Pancreas (tissue), 10 donors: ENCODE data around the gene CXCL1. TPM values are rescaled to one million over a fixed set of nuclear protein-coding genes. Genes with fewer than 3 reads are reported as not detected.

Source experiments
- ATAC-seq, 4 donors: fragments of 200-7000 bp; cut with Tn5 transposase; one replicate each; pipeline versions ENCODE4 v1.8.0 to v1.9.1; 2020; ENCODE audit warnings: mild to moderate bottlenecking in 4 of 4, moderate library complexity in 4 of 4
- DNase-seq, 6 donors: peaks; one replicate each; pipeline ENCODE4 v3.0.0-alpha.2; 2020
- FAIRE-seq: peaks from 2 replicates; lab custom pipeline; 2012; peaks lifted over from hg19 to GRCh38; lab: Jason Lieb, UNC
- H3K27ac ChIP-seq, 4 donors: fragments of 200-600 bp; sonication (generic); 1 replicate in 3 of 4; 2 replicates in 1 of 4; pipeline versions ENCODE4 v1.5.0 to v1.8.0; 2020
- H3K27me3 ChIP-seq, 4 donors: fragments of 200-600 bp; one replicate each; pipeline ENCODE4 v1.8.0; 2021
- H3K36me3 ChIP-seq, 3 donors: fragments of 200-600 bp; sonication (generic) in 1 of 3; one replicate each; pipeline versions ENCODE4 v1.5.0 to v1.8.0; 2020 to 2021
- H3K4me1 ChIP-seq, 3 donors: fragments of 200-600 bp; one replicate each; pipeline ENCODE4 v1.8.0; 2021
- H3K4me3 ChIP-seq, 4 donors: fragments of 200-600 bp; sonication (generic) in 2 of 4; one replicate each; pipeline versions ENCODE4 v1.5.0 to v1.8.0; 2020 to 2021
- H3K9me3 ChIP-seq, 4 donors: fragments of 200-600 bp; one replicate each; pipeline ENCODE4 v1.8.0; 2021
- WGBS, 2 donors: extraction: QIAGEN DNeasy Blood & Tissue Kit; methylation state at CpG; one replicate each; pipeline ENCODE4 v1.1.7; 2013; 5-methylcytosine and 5-hydroxymethylcytosine counted together
- intact Hi-C, 3 donors: fragments of 100-400 bp; cut with DNase I; formaldehyde crosslinking; loops; one replicate each; pipeline versions ENCODE4 v1.11.1 to v1.14.2; 2022
- polyA plus RNA-seq, 2 donors: library from polyadenylated mRNA; stranded (reverse); fragments of 200-250 nt; gene quantifications; one replicate each; pipeline ENCODE4 v1.2.3, GENCODE V29; 2013
- total RNA-seq, 6 donors: library from RNA; stranded (reverse); fragmentation: NEBNext Ultra II Directional in 4 of 6; extraction: Animal tissue kit (Norgen Biotek cat#: 25700) in 4 of 6; gene quantifications; one replicate each; pipeline versions ENCODE4 v1.2.1 to v1.2.4, GENCODE V29; 2021 to 2023
- TF ChIP-seq, protein P1 (sequence below), 4 donors: fragments of 200-600 bp; sonication (generic) in 3 of 4; IDR thresholded peaks; one replicate each; pipeline versions ENCODE4 v1.5.0 to v1.8.0; 2021; ENCODE audit warnings: antibody characterized with exemption in 4 of 4
- donor health status: healthy with polysubstance abuse.
- donor health status: DM: no; HTN: no; CAD: no; lungs with moderate emphysema.
- donor health status: DM: no; HTN: no; CAD: no.
- donor health status: control.
- donor health status: control.
- donor health status: Bipolar disorder and iron deficiency.
- donor health status: DM: yes; HTN: yes; CAD: no.
- donor health status: DM: no; HTN: no; CAD: no.
- donor health status: DM: no; HTN: no; CAD: no.
- donor health status: DM: yes; HTN: yes; CAD: no.

CXCL1 gene
- total and polyA plus RNA-seq, 8 donors: 2.5 to 35.4 (median 16.8) TPM

DNA sequence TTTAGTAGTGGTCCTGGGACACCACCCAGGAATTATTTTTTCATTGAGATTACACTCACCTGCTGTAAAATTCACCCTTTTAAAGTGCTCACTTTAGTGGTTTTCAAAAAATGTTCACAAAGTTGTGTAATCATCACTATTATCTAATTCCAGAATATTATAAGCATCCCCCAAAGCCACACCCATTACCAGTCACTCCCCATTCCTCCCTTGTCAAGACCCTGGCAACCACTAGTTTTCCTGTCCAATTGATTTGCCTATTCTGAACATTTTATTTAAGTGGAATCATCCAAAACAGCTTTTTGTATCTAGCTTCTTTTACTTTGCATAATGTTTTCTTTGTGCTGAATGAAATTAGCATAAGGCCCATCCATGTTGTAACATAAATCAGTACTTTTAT is 45.4 kb upstream of the CXCL1 start:
- Histone ChIP-seq H3K9me3 (no peaks in the 10 kb centered on the region), H3K27ac (no peak overlapping the region), H3K36me3 (no peaks in the 10 kb centered on the region), H3K4me1 (no peaks in the 10 kb centered on the region), H3K4me3 (no peak overlapping the region), H3K27me3 (no peaks in the 10 kb centered on the region)
- intact Hi-C loops: no loop called here
- ATAC-seq (no peak), DNase-seq (no peak), FAIRE-seq (no peak)
- TF ChIP-seq, protein P1, sequence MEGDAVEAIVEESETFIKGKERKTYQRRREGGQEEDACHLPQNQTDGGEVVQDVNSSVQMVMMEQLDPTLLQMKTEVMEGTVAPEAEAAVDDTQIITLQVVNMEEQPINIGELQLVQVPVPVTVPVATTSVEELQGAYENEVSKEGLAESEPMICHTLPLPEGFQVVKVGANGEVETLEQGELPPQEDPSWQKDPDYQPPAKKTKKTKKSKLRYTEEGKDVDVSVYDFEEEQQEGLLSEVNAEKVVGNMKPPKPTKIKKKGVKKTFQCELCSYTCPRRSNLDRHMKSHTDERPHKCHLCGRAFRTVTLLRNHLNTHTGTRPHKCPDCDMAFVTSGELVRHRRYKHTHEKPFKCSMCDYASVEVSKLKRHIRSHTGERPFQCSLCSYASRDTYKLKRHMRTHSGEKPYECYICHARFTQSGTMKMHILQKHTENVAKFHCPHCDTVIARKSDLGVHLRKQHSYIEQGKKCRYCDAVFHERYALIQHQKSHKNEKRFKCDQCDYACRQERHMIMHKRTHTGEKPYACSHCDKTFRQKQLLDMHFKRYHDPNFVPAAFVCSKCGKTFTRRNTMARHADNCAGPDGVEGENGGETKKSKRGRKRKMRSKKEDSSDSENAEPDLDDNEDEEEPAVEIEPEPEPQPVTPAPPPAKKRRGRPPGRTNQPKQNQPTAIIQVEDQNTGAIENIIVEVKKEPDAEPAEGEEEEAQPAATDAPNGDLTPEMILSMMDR (IDR thresholded peaks at IDR 0.05): no peak

DNA sequence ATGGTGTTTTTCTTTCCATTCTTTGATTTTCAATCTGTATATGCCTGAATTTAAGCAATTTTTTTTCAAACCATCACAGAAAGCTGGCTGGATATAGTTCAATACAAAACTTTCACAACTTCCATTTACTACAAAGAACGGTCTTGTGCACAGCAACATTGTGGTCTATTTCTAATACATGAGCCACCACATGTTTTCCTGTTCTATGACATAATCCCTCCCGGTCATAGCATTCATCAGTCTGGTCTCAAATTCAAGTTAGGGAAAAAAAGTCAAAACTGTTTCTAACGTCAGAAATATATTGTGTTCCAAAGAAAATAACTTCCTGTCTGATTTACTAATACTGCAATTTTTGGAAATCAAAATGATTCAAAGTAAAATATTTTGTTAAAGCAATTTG is 40.2 kb upstream of the CXCL1 start:
- Histone ChIP-seq H3K4me3 (no peak overlapping the region), H3K27ac (no peak overlapping the region), H3K36me3 (no peaks in the 10 kb centered on the region), H3K9me3 (no peaks in the 10 kb centered on the region), H3K27me3 (no peaks in the 10 kb centered on the region), H3K4me1 (no peaks in the 10 kb centered on the region)
- no peak for FAIRE-seq
- intact Hi-C loops: no loop called here
- peak in 1 of 4 donors; percentile 35 for ATAC-seq
- no peak for DNase-seq
- 74 to 87% methylated on average over 3 of the region's 3 CpGs for WGBS, 2 donors
- TF ChIP-seq, protein P1 (IDR thresholded peaks at IDR 0.05): no peak

DNA sequence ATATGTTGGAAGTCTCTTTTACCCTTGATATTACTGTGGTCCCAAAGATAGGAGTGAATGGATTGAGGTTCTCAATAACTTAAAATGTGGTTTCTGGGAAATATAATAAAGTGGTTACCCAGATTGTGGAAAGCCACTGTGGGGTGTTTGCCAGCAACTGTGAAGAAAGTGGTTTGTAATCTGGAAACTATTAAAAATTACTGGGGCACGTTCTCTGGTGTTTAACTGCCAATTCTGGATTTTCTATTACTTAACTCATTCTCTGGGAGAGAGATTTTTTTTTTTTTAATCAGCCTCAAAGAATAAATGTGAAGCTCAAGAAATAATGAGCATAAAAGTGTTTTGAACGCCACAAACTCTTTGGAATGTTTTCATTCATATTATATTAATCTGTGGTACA is 37.6 kb upstream of the CXCL1 start:
- TF ChIP-seq, protein P1 (IDR thresholded peaks at IDR 0.05): no peak
- no peak for FAIRE-seq

DNA sequence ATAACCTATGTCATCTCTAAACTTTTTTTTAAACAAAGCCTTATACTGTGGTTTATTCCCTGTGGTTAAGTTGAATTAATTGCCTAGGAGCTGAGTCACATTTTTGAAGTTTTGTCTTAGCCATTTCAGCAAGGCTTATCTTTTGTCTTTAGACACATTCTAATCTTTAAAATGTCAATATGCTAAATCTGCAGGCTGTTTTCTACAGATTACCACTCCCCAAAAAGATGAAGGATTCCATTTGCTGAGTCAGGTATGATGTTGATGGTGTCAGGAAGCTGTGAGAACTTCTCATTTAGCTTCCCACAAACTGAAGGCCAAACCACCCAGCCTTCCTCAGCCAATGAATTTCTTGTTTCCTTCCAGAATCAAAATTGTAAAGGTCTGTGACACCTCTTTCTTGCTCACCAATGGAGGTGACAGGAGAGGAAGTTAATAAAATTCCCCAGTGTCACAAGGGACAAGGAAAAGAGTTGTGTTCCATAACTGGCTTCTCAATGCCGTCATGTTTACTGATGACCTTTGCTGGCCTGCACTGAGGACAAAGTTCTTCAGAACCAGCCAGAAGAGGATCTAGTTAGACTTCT is 36.4 kb upstream of the CXCL1 start:
- no peak for FAIRE-seq
- TF ChIP-seq, protein P1 (IDR thresholded peaks at IDR 0.05): no peak
- no peak for ATAC-seq
- DNase-seq: no peak
- no peaks in the 10 kb centered on the region for H3K27me3 ChIP-seq
- no peaks in the 10 kb centered on the region for H3K4me1 ChIP-seq
- no peak overlapping the region for H3K27ac ChIP-seq
- WGBS, 2 donors: 77 to 89% methylated on average over 1 of the region's 1 CpG
- no peak overlapping the region for H3K4me3 ChIP-seq
- H3K36me3 ChIP-seq: no peaks in the 10 kb centered on the region
- intact Hi-C loops: no loop called here
- no peaks in the 10 kb centered on the region for H3K9me3 ChIP-seq

More for the DNA sequence above, 37.6 kb upstream of the CXCL1 start:
- H3K4me1 ChIP-seq: no peaks in the 10 kb centered on the region
- intact Hi-C loops: no loop called here
- WGBS, 2 donors: 42 to 49% methylated on average over 2 of the region's 2 CpGs
- no peaks in the 10 kb centered on the region for H3K9me3 ChIP-seq
- no peak overlapping the region for H3K27ac ChIP-seq
- H3K36me3 ChIP-seq: no peaks in the 10 kb centered on the region
- no peak overlapping the region for H3K4me3 ChIP-seq
- DNase-seq (no peak), ATAC-seq (no peak)
- H3K27me3 ChIP-seq: no peaks in the 10 kb centered on the region
